Embryonic facial prominence (tissue), 1 donor: ENCODE results near the gene TIE1.

Experiments used
- DNase-seq: peaks from one replicate; pipeline ENCODE4 v3.0.0-alpha.2; 2016; ENCODE audit errors: extremely low spot score

Gene TIE1

DNA sequence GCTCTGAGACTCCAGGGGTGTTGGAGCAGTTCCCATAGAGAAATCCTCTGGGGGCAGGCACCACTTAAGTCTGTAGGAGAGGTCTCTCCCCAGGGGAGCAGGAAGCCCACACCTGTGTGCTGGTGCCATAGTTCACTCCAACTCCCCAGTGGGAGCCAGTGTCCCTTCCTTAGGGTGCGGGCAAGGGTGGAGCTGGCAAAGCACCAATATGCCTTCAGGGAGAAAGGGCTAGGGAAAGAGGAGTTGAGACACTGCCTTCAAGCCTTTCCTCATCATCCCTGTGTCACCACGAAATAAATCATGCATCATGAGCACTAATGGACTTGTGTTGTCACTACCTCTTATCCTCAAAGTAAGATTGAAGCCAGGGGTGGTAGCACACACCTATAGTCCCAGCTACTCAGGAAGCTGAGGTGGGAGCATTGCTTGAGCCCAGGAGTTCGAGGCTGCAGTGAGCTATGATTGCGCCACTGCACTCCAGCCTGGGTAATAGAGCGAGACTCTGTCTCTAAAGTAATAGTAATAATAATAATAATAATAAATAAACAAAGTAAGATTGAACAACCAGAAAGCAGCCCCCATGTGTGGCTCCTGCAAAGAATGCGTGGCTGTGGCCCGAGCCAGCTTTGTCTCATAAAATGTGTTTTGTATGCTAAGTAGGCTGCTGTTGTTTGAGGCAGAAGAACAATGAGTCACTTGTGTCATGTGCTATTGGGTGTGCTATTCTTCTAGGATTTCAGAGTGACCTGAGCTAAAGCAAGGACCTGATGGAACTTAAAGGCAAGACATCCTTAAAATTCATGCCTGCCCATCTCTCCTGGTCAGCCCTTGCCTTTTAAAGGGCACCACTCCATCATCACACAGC is 6.7 kb upstream of the TIE1 start:
- no peak for DNase-seq

DNA sequence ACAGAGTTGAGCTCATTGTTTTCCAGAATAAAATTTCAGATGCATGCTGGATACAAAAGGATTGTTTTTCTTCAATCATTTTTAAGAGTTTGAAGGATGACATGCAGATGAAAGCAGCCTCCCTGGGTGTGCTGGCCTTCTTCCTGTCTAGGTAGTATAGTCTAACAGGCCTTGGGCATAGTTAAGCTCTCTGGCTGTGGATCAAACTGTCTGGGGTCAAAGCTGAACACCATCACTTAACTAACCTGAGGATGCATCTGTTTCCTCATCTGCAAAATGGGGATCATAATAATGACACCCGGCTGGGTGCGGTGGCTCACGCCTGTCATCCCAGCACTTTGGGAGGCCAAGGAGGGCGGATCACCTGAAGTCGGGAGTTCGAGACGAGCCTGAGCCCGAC is 6.0 kb upstream of the TIE1 start:
- no peak for DNase-seq

DNA sequence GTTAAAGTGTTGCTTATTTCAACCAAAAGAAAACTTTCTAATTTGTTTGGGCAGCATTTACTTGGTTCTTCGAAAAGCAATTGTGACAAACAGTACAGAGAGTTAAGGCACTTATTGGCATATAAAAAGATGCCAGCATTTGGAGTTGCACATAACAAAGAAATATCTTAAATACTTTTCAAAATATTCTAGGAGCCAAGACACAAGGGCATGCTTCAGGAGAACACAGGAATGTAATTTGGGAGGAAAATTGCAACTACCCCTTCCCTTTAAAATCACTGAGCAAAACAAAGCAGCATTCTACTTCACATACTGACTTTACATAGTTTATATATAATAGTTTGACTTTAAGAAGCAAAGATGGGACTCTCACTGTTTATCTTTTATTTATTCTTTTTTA is 4.6 kb upstream of the TIE1 start:
- DNase-seq, result no peak

DNA sequence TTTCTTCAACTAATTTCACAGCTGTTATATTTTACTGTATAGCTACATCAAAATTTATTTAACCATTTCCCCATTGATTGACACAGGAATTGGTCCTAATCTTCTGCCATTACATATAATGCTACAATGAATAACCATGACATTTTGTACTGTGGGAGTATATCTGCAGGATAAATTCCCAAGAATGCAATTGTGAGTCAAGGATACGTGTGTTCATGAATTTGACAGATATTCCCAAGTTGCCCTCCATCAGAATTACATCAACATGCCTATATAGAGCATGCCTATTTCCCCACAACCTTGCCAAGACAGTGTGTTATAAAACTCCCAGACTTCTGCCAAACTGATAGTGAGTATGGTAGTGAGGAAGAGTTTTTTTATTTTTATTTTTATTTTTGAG is 2.7 kb upstream of the TIE1 start:
- no peak for DNase-seq

DNA sequence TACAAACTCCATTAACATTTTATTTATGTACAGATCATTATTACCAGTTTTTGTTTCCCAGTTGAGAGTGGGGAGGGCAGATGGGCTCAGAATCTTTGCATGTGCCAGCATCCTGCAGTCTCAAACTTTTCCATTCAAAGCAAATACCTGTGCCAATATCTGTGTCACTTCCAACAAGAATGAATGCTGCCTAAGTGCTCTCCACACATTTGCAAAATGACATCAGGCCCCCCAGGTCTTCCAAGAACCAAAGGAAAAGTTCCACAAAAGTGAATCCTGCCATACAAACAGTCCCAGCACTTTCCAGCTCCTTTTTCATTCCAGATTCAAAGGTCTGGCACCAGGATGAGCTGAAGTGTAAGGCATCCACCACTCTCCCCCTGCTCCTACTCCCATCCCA is 1.7 kb upstream of the TIE1 start:
- DNase-seq, result no peak

DNA sequence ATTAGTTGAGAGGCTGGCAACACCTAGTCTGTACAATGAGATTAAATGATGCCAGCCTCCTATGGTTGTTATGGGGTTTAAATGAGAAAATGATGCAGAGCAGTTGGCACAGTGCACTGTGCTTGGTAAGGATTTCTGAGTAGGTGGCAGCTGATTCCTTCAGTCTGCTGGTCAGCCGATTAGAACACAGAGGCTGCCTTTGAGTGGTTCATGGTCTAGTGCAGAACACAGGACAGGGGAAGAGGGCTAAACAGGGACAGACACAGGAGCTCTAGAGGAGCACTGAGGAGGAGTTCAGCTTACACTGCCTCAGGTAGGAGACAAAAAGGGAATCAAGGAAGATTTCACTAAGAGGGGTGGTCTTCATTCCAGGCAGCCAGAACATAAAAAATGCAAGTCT is 1.4 kb downstream of the TIE1 start:
- no peak for DNase-seq

DNA sequence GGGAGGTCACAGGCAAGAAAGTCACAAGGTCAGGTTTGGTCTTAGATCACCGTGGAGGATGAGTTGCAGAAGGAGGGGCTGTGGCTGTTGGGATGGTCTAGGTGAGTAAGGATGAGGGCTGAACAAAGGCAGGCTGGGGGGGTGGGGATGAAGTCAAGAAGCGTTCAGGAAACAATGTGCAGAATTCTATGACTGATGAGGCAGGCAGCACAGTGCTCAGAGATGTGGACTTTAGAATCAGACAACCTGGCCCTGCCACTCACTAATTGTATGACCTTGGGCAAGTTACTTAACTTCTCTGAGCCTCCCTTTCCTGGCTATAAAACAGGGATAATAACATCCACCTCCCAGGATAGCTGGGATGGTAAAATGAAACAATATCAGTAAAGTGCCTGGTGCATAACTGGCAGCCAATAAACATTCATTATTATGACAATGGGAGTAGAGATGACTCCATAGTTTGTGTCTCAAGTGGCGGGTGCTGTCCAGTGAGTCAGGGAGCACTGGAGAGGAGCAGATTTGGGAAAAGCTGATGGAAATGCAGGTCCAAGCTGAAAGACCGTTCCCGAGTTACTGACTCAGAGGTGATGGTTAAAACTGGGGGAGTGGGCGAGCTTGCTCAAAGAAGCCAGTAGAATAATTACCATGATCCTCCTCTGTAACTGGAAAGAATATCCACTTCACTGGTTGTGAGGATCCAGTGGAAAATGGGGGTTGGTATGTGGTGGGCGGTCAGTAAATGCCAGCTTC is 2.1 kb downstream of the TIE1 start:
- DNase-seq, result no peak

DNA sequence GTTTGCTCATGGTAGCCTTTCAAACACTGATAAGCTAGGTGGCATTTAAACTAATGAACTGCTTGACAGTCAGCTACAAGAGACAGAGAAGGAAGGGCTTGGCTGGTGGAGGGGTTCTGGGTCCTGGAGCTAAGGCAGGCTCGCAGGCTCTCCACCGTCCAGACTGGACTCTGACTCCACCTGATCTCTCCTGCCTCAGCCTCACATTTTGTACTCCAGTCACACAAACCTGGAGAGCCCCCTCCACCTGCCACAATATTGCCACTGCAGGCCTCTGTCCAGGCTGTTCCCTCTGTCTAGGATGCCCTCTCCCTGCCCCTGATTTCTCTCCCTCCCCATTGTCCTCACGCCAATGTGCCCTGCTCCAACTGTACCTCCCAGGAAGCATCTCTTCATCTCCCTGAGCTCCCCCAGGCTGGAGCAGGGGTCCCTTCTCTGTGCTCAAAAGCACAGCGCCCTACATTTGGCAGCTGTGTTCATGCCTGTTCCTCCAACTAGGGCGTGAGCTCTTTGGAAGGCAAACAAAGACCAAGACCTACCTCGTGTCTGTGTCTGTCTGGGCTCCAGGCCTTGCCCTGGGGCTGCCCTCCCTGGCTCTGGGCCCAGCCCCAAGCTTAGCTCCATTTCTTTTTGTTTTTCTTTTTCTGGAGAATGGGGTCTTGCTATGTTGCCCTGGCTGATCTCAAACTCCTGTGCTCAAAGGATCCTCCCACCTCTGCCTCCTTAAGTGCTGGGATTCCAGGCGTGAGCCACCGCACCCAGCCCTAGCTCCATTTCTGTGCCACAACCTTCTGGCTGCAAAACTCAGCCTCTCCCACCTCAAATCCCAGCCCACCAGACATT is 2.9 kb downstream of the TIE1 start:
- no peak for DNase-seq

DNA sequence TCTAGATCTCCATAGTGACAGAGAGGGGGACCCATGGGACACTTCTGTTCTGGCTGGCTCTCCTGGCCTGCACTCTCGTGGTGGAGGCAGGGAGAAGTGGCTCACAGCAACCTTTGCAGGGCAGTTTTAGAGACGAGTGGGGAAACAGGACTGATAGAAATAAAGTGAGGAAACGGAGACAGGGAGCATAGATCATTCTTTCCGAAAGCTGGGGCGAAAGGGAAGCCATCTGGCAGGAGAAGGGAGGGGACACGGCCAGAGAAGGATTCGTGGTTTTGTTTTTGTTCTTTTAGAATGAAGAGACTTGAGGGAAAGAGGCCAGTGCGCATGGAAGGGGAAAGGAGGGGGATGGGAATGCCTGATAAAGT is 3.5 kb downstream of the TIE1 start:
- DNase-seq, result no peak

DNA sequence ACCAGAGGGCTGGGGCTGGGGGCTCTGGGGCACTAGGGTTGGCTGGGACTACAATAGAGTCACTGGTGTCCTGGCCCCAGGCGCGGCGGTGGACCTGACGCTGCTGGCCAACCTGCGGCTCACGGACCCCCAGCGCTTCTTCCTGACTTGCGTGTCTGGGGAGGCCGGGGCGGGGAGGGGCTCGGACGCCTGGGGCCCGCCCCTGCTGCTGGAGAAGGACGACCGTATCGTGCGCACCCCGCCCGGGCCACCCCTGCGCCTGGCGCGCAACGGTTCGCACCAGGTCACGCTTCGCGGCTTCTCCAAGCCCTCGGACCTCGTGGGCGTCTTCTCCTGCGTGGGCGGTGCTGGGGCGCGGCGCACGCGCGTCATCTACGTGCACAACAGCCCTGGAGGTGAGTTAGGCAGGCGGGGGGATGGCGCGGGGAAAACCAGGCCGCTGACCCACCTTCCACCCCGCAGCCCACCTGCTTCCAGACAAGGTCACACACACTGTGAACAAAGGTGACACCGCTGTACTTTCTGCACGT is 4.1 kb downstream of the TIE1 start:
- DNase-seq, result no peak

DNA sequence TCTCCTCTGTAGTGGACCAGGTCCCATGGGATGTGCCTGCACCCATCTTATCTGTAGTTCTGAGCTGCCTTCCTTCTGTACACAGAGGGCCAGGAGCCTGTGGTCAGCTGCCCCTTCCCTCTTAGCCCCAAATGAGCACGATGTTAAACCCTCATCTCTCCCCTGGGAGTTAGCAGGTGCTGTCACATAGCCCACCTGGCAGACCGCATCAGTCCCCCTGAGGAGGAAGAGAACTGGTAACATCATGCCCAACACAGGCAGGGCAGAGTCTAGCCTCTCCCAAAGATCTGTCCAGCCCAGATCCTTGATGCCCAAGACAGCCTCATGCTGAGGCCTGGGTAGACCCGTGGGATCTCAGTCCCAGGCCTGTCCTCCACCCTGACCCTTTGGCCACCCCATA is 4.7 kb downstream of the TIE1 start:
- DNase-seq, result no peak

DNA sequence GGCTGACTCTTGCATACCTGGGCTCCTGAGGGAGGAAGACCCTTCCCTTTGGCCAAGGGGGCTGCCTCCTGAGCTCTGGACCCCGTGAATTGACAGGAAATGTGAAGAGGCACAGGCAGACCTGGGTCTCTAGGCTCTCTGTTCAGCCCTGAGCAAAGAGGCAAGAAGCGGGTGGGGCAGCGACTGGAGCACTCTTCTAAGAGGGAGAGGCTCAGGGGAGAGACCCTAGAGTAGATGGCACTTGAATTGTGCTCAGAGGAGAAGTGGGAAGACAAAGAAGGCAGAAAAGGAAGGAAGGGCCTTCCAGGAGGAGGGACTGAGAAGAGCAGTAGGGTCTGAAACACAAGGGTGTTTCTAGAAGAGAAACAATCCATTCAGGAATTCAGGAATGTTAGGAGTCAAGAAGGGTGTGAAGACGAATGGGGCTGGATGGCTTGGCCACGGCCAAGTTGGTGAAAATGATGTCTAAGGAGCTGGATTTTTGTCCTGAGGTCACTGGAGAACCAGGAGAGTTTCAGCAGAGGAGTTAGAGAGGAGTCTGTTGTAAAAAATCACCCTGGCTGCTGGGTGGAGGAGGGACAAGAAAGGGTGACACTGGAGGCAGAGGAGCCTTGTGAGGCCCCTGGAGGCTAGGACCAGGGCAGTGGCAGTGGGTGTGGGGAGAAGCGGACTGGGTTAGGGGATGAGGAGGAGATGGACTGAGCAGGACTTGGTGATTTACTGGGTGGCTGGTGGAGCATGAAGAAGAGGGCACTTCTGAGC is 5.3 kb downstream of the TIE1 start:
- no peak for DNase-seq

DNA sequence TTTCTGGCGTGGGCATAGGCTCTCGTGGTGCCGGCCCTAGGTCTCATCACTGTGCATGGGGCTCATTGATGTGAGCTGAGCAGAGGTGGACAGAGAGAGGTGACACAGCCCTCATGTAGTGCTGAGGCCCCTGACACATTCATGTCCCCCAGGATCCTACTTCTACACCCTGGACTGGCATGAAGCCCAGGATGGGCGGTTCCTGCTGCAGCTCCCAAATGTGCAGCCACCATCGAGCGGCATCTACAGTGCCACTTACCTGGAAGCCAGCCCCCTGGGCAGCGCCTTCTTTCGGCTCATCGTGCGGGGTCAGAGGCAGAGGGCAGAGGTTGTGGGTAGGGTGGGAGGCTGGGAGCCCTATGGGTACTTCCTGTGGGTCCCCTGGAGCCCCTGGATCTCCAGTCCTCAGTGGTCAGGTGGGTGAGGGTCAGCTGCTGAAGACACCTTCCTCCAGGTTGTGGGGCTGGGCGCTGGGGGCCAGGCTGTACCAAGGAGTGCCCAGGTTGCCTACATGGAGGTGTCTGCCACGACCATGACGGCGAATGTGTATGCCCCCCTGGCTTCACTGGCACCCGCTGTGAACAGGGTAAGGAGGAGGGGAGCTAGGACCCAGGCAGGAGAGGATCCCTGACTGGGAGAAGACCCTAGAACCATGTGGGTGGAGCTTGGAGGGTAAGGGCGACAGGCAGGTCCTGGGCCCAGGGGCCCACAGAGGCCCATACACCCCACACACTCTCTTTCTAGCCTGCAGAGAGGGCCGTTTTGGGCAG is 6.1 kb downstream of the TIE1 start:
- no peak for DNase-seq

DNA sequence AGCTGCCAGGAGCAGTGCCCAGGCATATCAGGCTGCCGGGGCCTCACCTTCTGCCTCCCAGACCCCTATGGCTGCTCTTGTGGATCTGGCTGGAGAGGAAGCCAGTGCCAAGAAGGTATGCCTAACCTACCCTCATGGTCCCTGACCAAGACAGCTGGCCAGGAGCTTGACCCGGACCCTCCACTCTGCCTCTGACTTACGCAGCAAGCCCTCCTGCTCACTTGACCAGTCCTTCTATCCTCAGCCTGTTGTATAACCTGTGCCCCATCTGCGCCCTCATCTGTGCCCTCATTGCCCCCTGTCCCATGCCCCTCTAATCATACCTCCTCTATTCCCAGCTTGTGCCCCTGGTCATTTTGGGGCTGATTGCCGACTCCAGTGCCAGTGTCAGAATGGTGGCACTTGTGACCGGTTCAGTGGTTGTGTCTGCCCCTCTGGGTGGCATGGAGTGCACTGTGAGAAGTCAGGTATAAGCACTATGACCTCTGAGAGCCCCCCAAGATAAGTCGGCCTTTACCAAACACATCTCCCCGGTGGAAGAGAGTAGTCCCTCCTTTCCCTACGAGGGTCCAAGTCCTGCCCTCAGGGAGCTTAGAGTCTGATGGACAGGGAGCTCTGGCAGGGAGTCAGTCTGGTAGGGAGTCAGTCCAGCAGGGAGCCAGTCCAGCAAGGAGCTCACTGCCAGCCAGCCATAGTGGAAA is 6.8 kb downstream of the TIE1 start:
- no peak for DNase-seq

DNA sequence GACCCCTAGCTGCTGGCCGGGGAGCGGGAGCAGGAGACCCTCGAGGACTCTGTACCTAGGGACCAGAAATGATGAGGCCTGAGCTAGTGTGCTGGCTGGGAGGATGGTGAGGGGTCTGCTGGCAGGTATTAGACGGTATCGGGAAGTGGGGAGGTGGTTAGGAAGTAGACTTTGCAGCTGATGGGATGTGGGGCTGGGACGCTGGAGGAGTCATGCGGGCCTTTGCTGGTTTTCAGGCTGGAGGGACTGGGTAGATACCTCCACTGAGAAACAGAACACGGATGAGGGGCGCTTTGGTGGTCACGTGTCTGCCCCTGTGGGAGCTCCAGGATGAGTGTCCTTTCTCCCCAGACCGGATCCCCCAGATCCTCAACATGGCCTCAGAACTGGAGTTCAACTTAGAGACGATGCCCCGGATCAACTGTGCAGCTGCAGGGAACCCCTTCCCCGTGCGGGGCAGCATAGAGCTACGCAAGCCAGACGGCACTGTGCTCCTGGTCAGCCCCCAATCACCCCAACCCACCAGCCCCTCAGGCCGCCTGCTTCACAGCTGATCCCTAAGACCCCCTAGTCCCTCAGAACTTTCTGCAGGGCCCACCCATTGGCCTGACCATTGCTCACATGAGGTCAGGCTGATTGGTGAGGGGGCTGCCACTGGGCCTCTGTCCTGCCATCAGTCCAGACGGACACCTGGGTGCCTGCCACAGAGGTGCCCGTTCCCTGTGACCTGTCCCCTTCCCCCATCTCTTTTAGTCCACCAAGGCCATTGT is 8.0 kb downstream of the TIE1 start:
- no peak for DNase-seq

DNA sequence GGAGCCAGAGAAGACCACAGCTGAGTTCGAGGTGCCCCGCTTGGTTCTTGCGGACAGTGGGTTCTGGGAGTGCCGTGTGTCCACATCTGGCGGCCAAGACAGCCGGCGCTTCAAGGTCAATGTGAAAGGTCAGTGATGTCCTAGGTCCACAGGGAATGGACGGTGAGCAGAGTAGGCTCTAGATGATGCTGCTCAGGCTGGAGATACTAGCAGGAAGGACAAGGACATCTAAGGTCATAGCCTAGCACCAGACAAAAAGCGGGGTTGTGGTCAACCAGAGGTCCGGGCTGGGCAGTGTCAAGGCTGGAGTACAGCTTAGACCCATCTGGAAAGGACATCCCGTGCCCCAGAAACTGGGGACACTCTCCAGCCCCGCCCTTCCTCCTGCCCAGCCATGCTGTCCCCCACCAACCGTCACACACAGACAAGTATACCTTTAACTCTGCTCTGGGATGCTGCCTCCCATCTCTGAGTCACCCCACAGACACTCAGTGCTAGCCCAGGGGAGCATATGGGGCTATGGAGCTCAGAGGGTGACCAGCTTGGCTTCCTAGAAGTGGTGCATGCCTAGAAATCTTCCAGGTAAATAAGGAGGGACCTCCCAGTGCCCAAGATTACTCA is 8.7 kb downstream of the TIE1 start:
- no peak for DNase-seq

DNA sequence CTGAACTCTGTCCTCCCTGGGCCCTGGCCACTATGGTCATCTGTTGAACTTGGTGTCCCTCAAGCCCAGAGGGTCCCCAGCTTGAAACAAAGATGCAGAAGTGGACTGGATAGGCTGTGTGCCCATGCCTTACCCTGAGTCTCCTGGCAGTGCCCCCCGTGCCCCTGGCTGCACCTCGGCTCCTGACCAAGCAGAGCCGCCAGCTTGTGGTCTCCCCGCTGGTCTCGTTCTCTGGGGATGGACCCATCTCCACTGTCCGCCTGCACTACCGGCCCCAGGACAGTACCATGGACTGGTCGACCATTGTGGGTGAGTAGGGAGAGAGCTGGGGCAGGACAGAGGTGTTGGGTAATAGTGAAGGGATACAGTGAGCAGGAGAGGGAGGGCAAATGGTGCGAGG is 10.7 kb downstream of the TIE1 start:
- no peak for DNase-seq

DNA sequence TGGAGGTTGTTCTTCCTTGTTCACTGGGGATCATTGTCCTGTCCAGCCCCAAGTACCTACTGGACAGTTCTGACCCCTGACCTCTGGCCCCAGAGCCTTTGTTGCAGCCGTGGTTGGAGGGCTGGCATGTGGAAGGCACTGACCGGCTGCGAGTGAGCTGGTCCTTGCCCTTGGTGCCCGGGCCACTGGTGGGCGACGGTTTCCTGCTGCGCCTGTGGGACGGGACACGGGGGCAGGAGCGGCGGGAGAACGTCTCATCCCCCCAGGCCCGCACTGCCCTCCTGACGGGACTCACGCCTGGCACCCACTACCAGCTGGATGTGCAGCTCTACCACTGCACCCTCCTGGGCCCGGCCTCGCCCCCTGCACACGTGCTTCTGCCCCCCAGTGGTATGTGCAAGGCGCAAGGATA is 11.4 kb downstream of the TIE1 start:
- DNase-seq, result no peak
